ENCODE results near the gene LUZP2.
"Not testable (repeated sequence)": the region's sequence is repeated elsewhere in the genome, so short reads cannot be mapped to it uniquely, and the experiment has no call there.

LUZP2 gene

GRCh38 chr11:24932110-24933000, 435.5 kb downstream of the LUZP2 start:
- peak; percentile 44 for DNase-seq

DNA sequence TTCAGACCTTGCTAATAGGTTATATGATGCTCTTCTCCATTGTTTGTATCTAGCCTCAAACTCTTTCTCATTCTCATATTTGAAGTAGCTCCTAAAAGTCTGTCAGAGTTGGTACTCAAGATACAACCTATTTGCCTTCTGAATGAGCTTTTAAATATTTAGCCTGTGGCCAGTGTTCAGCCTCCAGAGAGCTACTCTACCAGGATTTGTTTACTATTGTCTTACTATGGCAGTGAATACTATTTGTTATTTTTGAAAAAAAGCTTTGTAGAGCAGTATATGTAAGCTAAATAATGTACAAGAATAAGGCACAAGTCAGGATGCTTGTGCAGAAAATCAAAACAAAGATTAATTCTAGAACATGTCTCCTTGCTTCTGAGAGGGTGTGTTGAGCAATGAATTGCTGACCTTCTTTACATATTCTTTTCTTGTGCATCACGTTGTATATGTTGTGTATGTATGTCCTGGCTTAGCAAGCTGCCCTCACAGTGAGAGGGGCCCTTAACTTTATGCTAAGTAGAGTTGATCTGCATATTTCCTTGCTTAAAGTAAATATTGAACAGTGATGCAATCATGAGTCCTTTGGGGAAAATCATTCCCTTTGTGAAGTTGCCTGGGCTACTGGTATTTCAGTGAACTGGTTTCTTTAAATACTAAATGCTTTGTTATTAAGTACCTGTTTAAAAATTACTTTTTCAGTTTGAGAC, 438.0 kb downstream of the LUZP2 start:
- no peak for DNase-seq

DNA sequence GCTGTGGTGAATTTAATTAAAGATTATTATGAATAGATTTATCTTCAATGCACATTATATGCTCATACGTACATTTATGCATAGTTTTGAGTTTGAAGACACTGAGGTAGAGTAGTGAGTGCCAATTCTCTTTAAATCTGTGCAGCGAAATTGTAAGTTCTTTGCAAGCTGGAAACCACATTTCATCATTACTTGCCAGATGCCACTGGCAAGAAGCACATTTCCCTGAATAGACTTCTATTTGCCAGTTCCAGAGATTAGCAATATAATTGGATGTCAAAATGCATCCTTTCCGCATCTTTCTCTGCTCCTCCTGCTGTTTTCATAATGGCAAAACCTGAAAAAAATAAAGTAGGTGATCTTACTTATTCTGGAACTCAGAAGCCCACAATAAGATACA, 448.0 kb downstream of the LUZP2 start:
- DNase-seq: no peak

GRCh38 chr11:24949406-24949805, 452.6 kb downstream of the LUZP2 start:
- no peak for DNase-seq

DNA sequence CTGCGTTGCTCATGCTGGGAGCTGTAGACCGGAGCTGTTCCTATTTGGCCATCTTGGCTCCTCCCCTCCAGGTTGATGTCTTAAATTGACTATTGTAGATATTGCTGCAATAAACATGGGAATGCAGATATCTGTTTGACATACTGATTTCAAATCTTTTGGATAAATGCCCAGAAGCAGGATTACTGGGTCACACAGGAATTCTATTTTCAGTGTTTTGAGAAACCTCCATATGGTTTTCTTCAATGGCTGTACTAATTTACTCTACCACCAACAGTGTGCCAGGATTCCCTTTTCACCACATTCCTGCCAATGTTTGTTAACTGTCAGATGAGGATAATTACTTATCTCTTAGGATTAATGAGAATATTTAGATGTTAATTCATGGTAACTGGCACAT, 467.0 kb downstream of the LUZP2 start:
- DNase-seq: no peak

- DNase-seq: no peak
These were observed 468.9 kb downstream of the LUZP2 start for GRCh38 chr11:24965748-24966147.

GRCh38 chr11:24993903-24994302, 497.1 kb downstream of the LUZP2 start:
- DNase-seq: not testable (repeated sequence)

- not testable (repeated sequence) for DNase-seq
These were observed 503.1 kb downstream of the LUZP2 start for GRCh38 chr11:24999929-25000328.

DNA sequence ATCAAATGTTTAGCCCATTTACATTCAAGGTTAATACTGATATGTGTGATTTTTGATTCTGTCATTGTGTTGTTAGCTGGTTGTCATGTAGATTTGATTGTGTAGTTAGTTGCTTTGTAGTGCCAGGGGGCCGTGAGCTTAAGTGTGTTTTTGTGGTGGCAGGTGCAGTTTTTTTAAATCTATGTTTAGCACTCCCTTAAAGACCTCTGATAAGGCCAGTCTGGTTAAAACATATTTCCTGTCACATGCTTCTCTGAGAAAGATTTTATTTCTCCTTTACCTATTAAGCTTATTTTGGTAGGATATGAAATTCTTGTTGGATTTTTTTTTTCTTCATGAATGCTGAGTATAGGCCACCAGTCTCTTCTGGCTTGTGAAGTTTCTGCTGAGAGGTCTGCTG, 540.6 kb downstream of the LUZP2 start:
- DNase-seq: no peak

DNA sequence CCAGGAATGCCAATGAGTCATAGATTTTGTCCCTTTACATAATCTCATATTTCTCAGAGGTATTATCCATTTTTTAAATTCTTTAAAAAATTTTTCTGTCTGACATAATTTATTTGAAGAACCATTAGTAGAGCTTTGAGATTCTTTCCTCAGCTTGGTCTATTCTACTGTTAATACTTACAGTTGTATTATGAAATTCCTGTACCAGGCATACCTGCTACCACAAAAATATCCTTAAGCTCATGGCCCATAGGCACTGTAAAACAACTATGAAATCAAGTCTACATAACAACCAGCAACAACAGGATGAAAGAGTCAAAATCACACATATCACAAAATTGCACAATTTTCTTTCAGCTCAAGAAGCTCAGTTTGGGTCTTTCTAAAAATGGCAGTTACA, 541.3 kb downstream of the LUZP2 start:
- no peak for DNase-seq

DNA sequence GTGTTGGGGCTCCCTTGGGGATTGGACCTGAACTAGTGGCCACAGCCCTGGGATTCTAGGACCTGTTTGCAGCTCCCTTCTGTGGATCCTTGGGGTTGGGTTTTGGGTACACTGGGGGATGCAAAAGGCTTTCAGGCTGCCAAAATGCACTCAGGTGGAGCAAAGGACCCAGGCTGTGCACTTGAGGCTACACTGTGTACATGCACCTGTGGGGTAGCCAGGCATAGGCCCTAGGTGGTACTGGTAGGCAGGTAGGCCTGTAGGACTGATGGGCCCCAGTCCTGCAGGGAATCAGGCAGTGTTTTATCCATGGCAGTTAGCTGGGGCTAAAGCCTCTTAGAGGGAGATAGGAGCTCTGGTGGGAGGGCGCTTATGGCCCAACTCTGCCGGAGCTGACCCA, 542.3 kb downstream of the LUZP2 start:
- no peak for DNase-seq

GRCh38 chr11:25048632-25049031, 551.8 kb downstream of the LUZP2 start:
- DNase-seq: no peak

DNA sequence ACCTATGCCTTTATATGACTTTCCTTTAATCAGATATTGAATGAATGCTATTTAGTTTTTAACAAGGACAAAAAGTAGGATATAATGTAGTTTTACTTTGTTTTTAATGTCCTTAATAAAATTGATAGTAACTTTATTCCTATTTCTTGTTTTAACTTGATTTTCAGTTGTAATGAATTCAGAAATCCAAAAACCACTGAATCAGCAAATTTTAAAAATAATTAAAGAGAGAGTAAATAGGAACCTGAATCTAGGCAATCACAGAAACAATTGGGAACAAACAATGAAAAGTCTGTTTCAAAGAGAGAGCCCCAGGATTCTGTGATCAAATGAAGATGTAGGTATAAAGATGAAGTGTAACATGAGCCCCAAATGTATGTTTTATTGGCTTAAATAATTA, 556.0 kb downstream of the LUZP2 start:
- no peak for DNase-seq

- DNase-seq: no peak
These were observed 561.0 kb downstream of the LUZP2 start for GRCh38 chr11:25057861-25058260.

- no peak for DNase-seq
These were observed 568.9 kb downstream of the LUZP2 start for GRCh38 chr11:25065746-25066145.

DNA sequence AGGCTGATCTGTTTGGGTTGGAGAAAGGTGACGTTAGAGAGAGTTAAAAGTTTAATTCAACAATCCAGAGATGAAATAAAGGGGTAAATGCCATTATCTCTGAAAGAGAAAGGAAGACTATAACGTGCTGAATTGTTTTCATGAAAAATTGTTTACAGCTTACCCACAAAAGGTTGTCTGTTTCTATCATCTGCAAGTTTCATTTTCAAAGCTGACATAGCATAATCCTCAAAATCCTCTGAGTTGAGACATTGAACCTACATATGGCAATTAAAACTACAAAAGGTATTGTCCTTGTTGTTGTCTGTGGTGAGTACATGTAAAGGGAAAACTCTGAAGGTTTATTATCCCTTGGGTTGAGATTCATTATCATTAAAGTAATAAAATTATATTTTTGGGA, 569.9 kb downstream of the LUZP2 start:
- no peak for DNase-seq

GRCh38 chr11:25068451-25068850, 571.6 kb downstream of the LUZP2 start:
- DNase-seq: no peak

DNA sequence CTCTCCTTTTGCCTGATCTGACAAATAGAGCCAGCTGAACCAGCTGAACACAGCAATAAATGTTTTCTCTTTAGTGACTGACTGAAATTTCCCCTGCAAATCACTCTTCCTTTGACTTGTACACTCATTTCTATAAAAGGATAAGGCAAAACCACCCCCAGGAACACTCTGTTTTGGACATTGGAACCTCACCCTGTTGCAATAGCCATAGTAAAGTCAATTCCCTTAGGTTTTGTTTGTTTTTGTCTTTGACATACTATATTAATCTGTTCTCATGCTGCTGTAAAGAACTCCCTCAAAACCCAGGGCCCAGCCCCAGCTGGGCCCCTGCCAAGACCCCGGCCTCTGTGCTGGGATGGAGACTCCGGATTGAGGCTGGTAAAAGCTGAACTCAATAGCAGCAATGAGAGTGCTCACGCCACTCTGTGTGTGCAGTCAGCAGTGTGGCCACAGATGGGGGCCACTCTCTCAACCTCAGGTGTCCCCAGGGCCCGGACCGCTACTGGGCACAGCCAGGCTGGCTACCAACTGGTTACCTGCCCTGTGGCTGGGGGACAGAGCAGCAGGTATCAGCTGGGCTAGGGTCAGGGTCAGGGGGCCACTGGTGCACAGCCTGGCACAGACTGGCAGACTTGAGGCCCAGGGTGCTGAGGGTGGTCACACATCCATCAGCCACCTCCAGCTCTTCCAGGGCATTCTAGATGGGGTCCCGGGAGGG, 597.4 kb downstream of the LUZP2 start:
- no peak for DNase-seq

- DNase-seq: no peak
These were observed 622.6 kb downstream of the LUZP2 start for GRCh38 chr11:25119416-25119815.
